GM18505 (cell line): ENCODE measurements around the gene MYH1.
"Not testable (repeated sequence)": the region's sequence is repeated elsewhere in the genome, so short reads cannot be mapped to it uniquely, and the experiment has no call there.

Source experiments
- ATAC-seq: cut with Tn5 transposase; IDR thresholded peaks from one replicate; pipeline ENCODE4 v1.9.1; 2021; ENCODE audit not compliant: unreplicated experiment
- POLR2A ChIP-seq: IDR thresholded peaks from 4 replicates; pipeline ENCODE4 v1.6.1; 2011; ENCODE audit warnings: borderline replicate concordance; ENCODE audit not compliant: insufficient read depth, insufficient read length; ENCODE audit errors: extremely low read depth

The MYH1 gene

GRCh38 chr17:10518271-10519037 lies at the start of gene MYH1:
MYH1 (minus strand) TSS chr17:10518542; CDS start chr17:10516642, 1,900 bp downstream.
- no peak for ATAC-seq

GRCh38 chr17:10563991-10564660 lies 45.8 kb upstream of the MYH1 start:
- ATAC-seq = no peak
- no peak for TF ChIP-seq POLR2A

More at GRCh38 chr17:10518271-10519037, at the start of gene MYH1:
- TF ChIP-seq POLR2A = no peak

- ATAC-seq = no peak
- TF ChIP-seq POLR2A = no peak
These were observed 39.7 kb upstream of the MYH1 start for GRCh38 chr17:10558049-10558448.

- ATAC-seq = no peak
- TF ChIP-seq POLR2A = no peak
These were observed 39.1 kb upstream of the MYH1 start for GRCh38 chr17:10557422-10557821.

GRCh38 chr17:10556301-10557005 lies 38.1 kb upstream of the MYH1 start:
- no peak for ATAC-seq
- TF ChIP-seq POLR2A = no peak

- ATAC-seq = no peak
- TF ChIP-seq POLR2A = no peak
These were observed 31.7 kb upstream of the MYH1 start for GRCh38 chr17:10550014-10550413.

GRCh38 chr17:10549096-10549842 lies 30.9 kb upstream of the MYH1 start, which contains the start of gene MYH2:
MYH2 (minus strand) TSS chr17:10549658; CDS start chr17:10547920, 1,738 bp downstream.
- no peak for TF ChIP-seq POLR2A
- ATAC-seq = no peak

GRCh38 chr17:10547351-10547750 lies 29.0 kb upstream of the MYH1 start:
- TF ChIP-seq POLR2A = no peak
- no peak for ATAC-seq

GRCh38 chr17:10543486-10543885 lies 25.1 kb upstream of the MYH1 start:
- ATAC-seq = not testable (repeated sequence)

GRCh38 chr17:10541179-10541578 lies 22.8 kb upstream of the MYH1 start:
- not testable (repeated sequence) for ATAC-seq

- TF ChIP-seq POLR2A = no peak
- ATAC-seq = no peak
These were observed 13.7 kb upstream of the MYH1 start for GRCh38 chr17:10532026-10532425.

- TF ChIP-seq POLR2A = no peak
- ATAC-seq = no peak
These were observed 9.1 kb upstream of the MYH1 start for GRCh38 chr17:10527419-10527818.

GRCh38 chr17:10526517-10526916 lies 8.2 kb upstream of the MYH1 start:
- ATAC-seq = no peak
- TF ChIP-seq POLR2A = no peak
